Embryonic facial prominence (tissue), 1 donor: ENCODE measurements around the gene SLC12A3.
"Not testable (repeated sequence)": the region's sequence is repeated elsewhere in the genome, so short reads cannot be mapped to it uniquely, and the experiment has no call there.

ENCODE experiments used
- DNase-seq: peaks from one replicate; pipeline ENCODE4 v3.0.0-alpha.2; 2016; ENCODE audit errors: extremely low spot score

Gene SLC12A3

GRCh38 chr16:56868766-56869165 lies 3.8 kb downstream of the SLC12A3 start:
- not testable (repeated sequence) for DNase-seq

GRCh38 chr16:56869513-56870275 lies 4.7 kb downstream of the SLC12A3 start:
- no peak for DNase-seq

- no peak for DNase-seq
Observed at GRCh38 chr16:56870276-56870888, 5.4 kb downstream of the SLC12A3 start.

- no peak for DNase-seq
Observed at GRCh38 chr16:56871172-56871593, 6.2 kb downstream of the SLC12A3 start.

- no peak for DNase-seq
Observed at GRCh38 chr16:56872863-56873391, 7.9 kb downstream of the SLC12A3 start.

- no peak for DNase-seq
Observed at GRCh38 chr16:56874800-56875199, 9.8 kb downstream of the SLC12A3 start.

GRCh38 chr16:56876048-56876447 lies 11.0 kb downstream of the SLC12A3 start:
- DNase-seq, result no peak

GRCh38 chr16:56877486-56878182 lies 12.6 kb downstream of the SLC12A3 start:
- no peak for DNase-seq

GRCh38 chr16:56878282-56878854 lies 13.4 kb downstream of the SLC12A3 start:
- DNase-seq, result no peak

- no peak for DNase-seq
Observed at GRCh38 chr16:56879276-56879675, 14.3 kb downstream of the SLC12A3 start.

GRCh38 chr16:56880176-56880575 lies 15.2 kb downstream of the SLC12A3 start:
- no peak for DNase-seq

GRCh38 chr16:56880685-56881084 lies 15.7 kb downstream of the SLC12A3 start:
- DNase-seq, result no peak

- no peak for DNase-seq
Observed at GRCh38 chr16:56882077-56882800, 17.2 kb downstream of the SLC12A3 start.

GRCh38 chr16:56883586-56883985 lies 18.6 kb downstream of the SLC12A3 start:
- DNase-seq, result no peak

GRCh38 chr16:56884026-56884582 lies 19.1 kb downstream of the SLC12A3 start:
- DNase-seq, result no peak

- DNase-seq, result not testable (repeated sequence)
Observed at GRCh38 chr16:56884929-56885328, 19.9 kb downstream of the SLC12A3 start.

- no peak for DNase-seq
Observed at GRCh38 chr16:56885446-56886162, 20.6 kb downstream of the SLC12A3 start.

- DNase-seq, result no peak
Observed at GRCh38 chr16:56886296-56886695, 21.3 kb downstream of the SLC12A3 start.

- DNase-seq, result no peak
Observed at GRCh38 chr16:56886826-56887225, 21.8 kb downstream of the SLC12A3 start.

GRCh38 chr16:56888806-56889205 lies 23.8 kb downstream of the SLC12A3 start:
- no peak for DNase-seq
